GM23338 (cell line): ENCODE data around the gene UBE2I. TPM values are rescaled to one million over a fixed set of nuclear protein-coding genes. Genes with fewer than 3 reads are reported as not detected.

ENCODE experiments used
- ATAC-seq: fragments of 200-7000 bp; cut with Tn5 transposase; 3 replicates; pipeline ENCODE4 v1.9.1; 2020
- DNase-seq: peaks from one replicate; pipeline ENCODE4 v3.0.0-alpha.2; 2015; ENCODE audit warnings: low spot score
- H2AFZ ChIP-seq: fragments of 200-600 bp; sonication (generic); 2 replicates; pipeline ENCODE4 v1.8.0; 2016; ENCODE audit warnings: antibody characterized with exemption, mild to moderate bottlenecking, moderate library complexity
- H3F3A ChIP-seq: fragments of 200-600 bp; sonication (generic); replicated peaks from 2 replicates; pipeline ENCODE4 v1.8.0; 2017; ENCODE audit warnings: antibody characterized with exemption, mixed run types, low read depth
- H3K27ac ChIP-seq: fragments of 200-600 bp; sonication (generic); 2 replicates; pipeline ENCODE4 v1.6.1; 2016; ENCODE audit warnings: low read depth
- H3K27me3 ChIP-seq: fragments of 200-600 bp; sonication (generic); 2 replicates; pipeline ENCODE4 v1.8.0; 2016; ENCODE audit warnings: mild to moderate bottlenecking, mixed run types, moderate library complexity; ENCODE audit not compliant: insufficient read depth
- H3K36me3 ChIP-seq: fragments of 200-600 bp; sonication (generic); 2 replicates; pipeline ENCODE4 v1.8.0; 2016; ENCODE audit warnings: mild to moderate bottlenecking; ENCODE audit not compliant: insufficient read depth
- H3K4me1 ChIP-seq: fragments of 200-600 bp; sonication (generic); 2 replicates; pipeline ENCODE4 v1.8.0; 2016; ENCODE audit warnings: mild to moderate bottlenecking, moderate library complexity; ENCODE audit not compliant: insufficient read depth
- H3K4me2 ChIP-seq: fragments of 200-600 bp; sonication (generic); 2 replicates; pipeline ENCODE4 v1.7.1; 2017; ENCODE audit warnings: mixed run types
- H3K4me3 ChIP-seq: fragments of 200-600 bp; sonication (generic); 2 replicates; pipeline ENCODE4 v1.6.1; 2016; ENCODE audit warnings: mixed run types
- H3K79me2 ChIP-seq: fragments of 200-600 bp; sonication (generic); replicated peaks from 2 replicates; pipeline ENCODE4 v1.8.0; 2017; ENCODE audit warnings: mild to moderate bottlenecking; ENCODE audit not compliant: insufficient read depth
- H3K9me2 ChIP-seq: fragments of 200-600 bp; sonication (generic); 2 replicates; pipeline ENCODE4 v1.8.0; 2017; ENCODE audit not compliant: insufficient read depth
- H4K20me1 ChIP-seq: fragments of 200-600 bp; sonication (generic); replicated peaks from 2 replicates; pipeline ENCODE4 v1.8.0; 2017; ENCODE audit warnings: mild to moderate bottlenecking; ENCODE audit not compliant: insufficient read depth
- H3K27ac Mint-ChIP-seq: 2 replicates; pipeline ENCODE4 v1.8.0; 2020; ENCODE audit warnings: inconsistent platforms, mild to moderate bottlenecking, moderate library complexity, mixed read lengths
- H3K27me3 Mint-ChIP-seq: 3 replicates; pipeline ENCODE4 v1.8.0; 2022; ENCODE audit warnings: low read depth, mild to moderate bottlenecking, moderate library complexity, mixed read lengths, inconsistent platforms; ENCODE audit not compliant: insufficient read depth, poor library complexity
- H3K36me3 Mint-ChIP-seq: 3 replicates; pipeline ENCODE4 v1.8.0; 2021; ENCODE audit warnings: low read depth, mild to moderate bottlenecking, inconsistent platforms, moderate library complexity, mixed read lengths
- H3K4me1 Mint-ChIP-seq: 3 replicates; pipeline ENCODE4 v1.8.0; 2020; ENCODE audit warnings: mild to moderate bottlenecking, inconsistent platforms, mixed read lengths
- H3K4me3 Mint-ChIP-seq: 3 replicates; pipeline ENCODE4 v1.8.0; 2021; ENCODE audit warnings: moderate library complexity, mild to moderate bottlenecking, inconsistent platforms, mixed read lengths
- H3K9me3 Mint-ChIP-seq: 3 replicates; pipeline ENCODE4 v1.8.0; 2020; ENCODE audit warnings: moderate library complexity, mild to moderate bottlenecking, inconsistent platforms, mixed read lengths
- CREB1 ChIP-seq: fragments of 250-450 bp; sonication (Bioruptor Pico); IDR thresholded peaks from 2 replicates; pipeline ENCODE4 v1.5.0; 2020; ENCODE audit warnings: low read depth, mild to moderate bottlenecking, moderate library complexity
- CTCF ChIP-seq, 2 experiments: fragments of 200-600 bp in 1 of 2; sonication (generic) in 1 of 2; conservative IDR thresholded peaks; 2 replicates each; pipeline versions ENCODE4 v1.5.1 to v1.6.1; 2016 to 2017; ENCODE audit warnings: antibody characterized with exemption in 2 of 2, low read depth in 2 of 2, mild to moderate bottlenecking in 2 of 2, moderate library complexity in 1 of 2
- ETS1 ChIP-seq: IDR thresholded peaks from 2 replicates; pipeline ENCODE4 v1.6.1; 2016; ENCODE audit warnings: antibody characterized with exemption
- EZH2 ChIP-seq: fragments of 200-600 bp; sonication (generic); IDR thresholded peaks from one replicate; pipeline ENCODE4 v1.8.0; 2017; ENCODE audit warnings: antibody characterized with exemption, mild to moderate bottlenecking, low read depth; ENCODE audit not compliant: unreplicated experiment
- EZH2phosphoT487 ChIP-seq: fragments of 200-600 bp; sonication (generic); IDR thresholded peaks from one replicate; pipeline ENCODE4 v1.8.1; 2018; ENCODE audit warnings: antibody characterized with exemption; ENCODE audit not compliant: unreplicated experiment
- JUNB ChIP-seq: IDR thresholded peaks from one replicate; pipeline ENCODE4 v1.6.1; 2016; ENCODE audit warnings: antibody characterized with exemption; ENCODE audit not compliant: unreplicated experiment
- NANOG ChIP-seq: IDR thresholded peaks from 2 replicates; pipeline ENCODE4 v1.6.1; 2016; ENCODE audit warnings: antibody characterized with exemption, borderline replicate concordance
- POLR2AphosphoS5 ChIP-seq: IDR thresholded peaks from 2 replicates; pipeline ENCODE4 v1.6.1; 2016; ENCODE audit warnings: antibody characterized with exemption, low read depth
- REST ChIP-seq: IDR thresholded peaks from one replicate; pipeline ENCODE4 v1.6.1; 2018; ENCODE audit warnings: antibody characterized with exemption; ENCODE audit not compliant: unreplicated experiment
- STAT1 ChIP-seq: IDR thresholded peaks from one replicate; pipeline ENCODE4 v1.6.1; 2016; ENCODE audit warnings: antibody characterized with exemption; ENCODE audit not compliant: unreplicated experiment
- ZNF114 ChIP-seq: fragments of 250-450 bp; sonication (Bioruptor Pico); IDR thresholded peaks from 2 replicates; pipeline ENCODE4 v1.5.0; 2020; ENCODE audit warnings: mild to moderate bottlenecking, moderate library complexity
- polyA plus RNA-seq: library from polyadenylated mRNA; unstranded; fragments of >200 nt; fragmentation: Nextera tagmentation; extraction: Ambion mirVana; gene quantifications from 2 replicates; pipeline ENCODE4 v1.2.1, GENCODE V29; 2016
- total RNA-seq: library from RNA; depleted of rRNA; stranded (reverse); fragments of >200 nt; shearing (Covaris generic); gene quantifications from 2 replicates; pipeline ENCODE4 v1.2.3, GENCODE V29; 2014

Gene UBE2I
- total and polyA plus RNA-seq, 2 experiments from 2014 or later = 116 to 220 TPM

GRCh38 chr16:1283296-1283695 lies 26.1 kb upstream of the UBE2I start:
- Mint-ChIP-seq H3K9me3 (no peaks in the 10 kb centered on the region), H3K4me1 (peaks cover 17% of the 10 kb centered on the region), H3K27me3 (peaks cover 21% of the 10 kb centered on the region), H3K27ac (no peak overlapping the region), H3K36me3 (no peaks in the 10 kb centered on the region), H3K4me3 (no peak overlapping the region)
- ATAC-seq = no peak; the same call in 2 of the 3 replicates
- Histone ChIP-seq H2AFZ (no peak overlapping the region; the same call in 1 of the 2 replicates), H3K36me3 (no peaks in the 10 kb centered on the region), H3K4me1 (peaks cover 13% of the 10 kb centered on the region; the same call in 1 of the 2 replicates), H3K9me2 (no peaks in the 10 kb centered on the region), H4K20me1 (no peaks in the 10 kb centered on the region), H3K27ac (no peak overlapping the region), H3K79me2 (no peaks in the 10 kb centered on the region), H3K4me2 (peak overlapping the region; percentile 60; the same call in 1 of the 2 replicates), H3K27me3 (no peaks in the 10 kb centered on the region), H3K4me3 (no peak overlapping the region), H3F3A (no peaks in the 10 kb centered on the region)
- no peak for DNase-seq
- TF ChIP-seq CTCF (conservative IDR thresholded peaks at IDR 0.05; ENCODE audit: low read depth in 2 of 2) (no peak), ETS1 (0 out of 2 replicates have a peak, but pooled peaks have one; percentile 22)

GRCh38 chr16:1283996-1284616 lies 25.3 kb upstream of the UBE2I start:
- H3K27ac Mint-ChIP-seq = no peak overlapping the region; the same call in 1 of the 2 replicates
- H3K27me3 Mint-ChIP-seq = peaks cover 23% of the 10 kb centered on the region
- no peaks in the 10 kb centered on the region for H3K9me3 Mint-ChIP-seq
- peaks cover 17% of the 10 kb centered on the region for H3K4me1 Mint-ChIP-seq
- Histone ChIP-seq H3K79me2 (no peaks in the 10 kb centered on the region), H3K4me2 (no peak overlapping the region), H4K20me1 (no peaks in the 10 kb centered on the region), H3K27ac (no peak overlapping the region), H3K36me3 (no peaks in the 10 kb centered on the region), H3K4me3 (no peak overlapping the region), H3F3A (no peaks in the 10 kb centered on the region), H3K9me2 (no peaks in the 10 kb centered on the region), H3K27me3 (peaks cover 6% of the 10 kb centered on the region; the same call in 1 of the 2 replicates), H3K4me1 (peaks cover 8% of the 10 kb centered on the region; the same call in 1 of the 2 replicates), H2AFZ (no peak overlapping the region)
- no peak overlapping the region for H3K4me3 Mint-ChIP-seq
- H3K36me3 Mint-ChIP-seq = no peaks in the 10 kb centered on the region
- ATAC-seq = no peak
- no peak for DNase-seq
- no peak for TF ChIP-seq ETS1
- TF ChIP-seq JUNB = no peak
- TF ChIP-seq EZH2phosphoT487 = no peak
- no peak for TF ChIP-seq STAT1
- no peak for TF ChIP-seq REST
- no peak for TF ChIP-seq ZNF114 (CRISPR knock-in tag)
- TF ChIP-seq POLR2AphosphoS5 = no peak
- no peak for TF ChIP-seq CTCF (conservative IDR thresholded peaks at IDR 0.05; ENCODE audit: low read depth in 2 of 2)
- TF ChIP-seq CREB1 (CRISPR knock-in tag) = no peak
- TF ChIP-seq NANOG = no peak
- no peak for TF ChIP-seq EZH2
